Small intestine (tissue), 7 donors: Measurements from ENCODE around the gene HSPG2. TPM values are rescaled to one million over a fixed set of nuclear protein-coding genes. Genes with fewer than 3 reads are reported as not detected.

Experiments
- DNase-seq, 2 donors: peaks; one replicate each; pipeline versions ENCODE4 v3.0.0 to v3.0.0-alpha.2; 2013
- FAIRE-seq: peaks from 2 replicates; lab custom pipeline; 2012; peaks lifted over from hg19 to GRCh38; lab: Jason Lieb, UNC
- H3K27ac ChIP-seq, 3 donors: one replicate each; pipeline ENCODE4 v1.5.1; 2013; ENCODE audit warnings: low read length in 2 of 3, mild to moderate bottlenecking in 2 of 3, control low read depth in 1 of 3, inconsistent platforms in 1 of 3, low read depth in 1 of 3, moderate library complexity in 1 of 3
- H3K27me3 ChIP-seq, 3 donors: one replicate each; pipeline ENCODE4 v1.6.1; 2013; ENCODE audit warnings: low read length in 3 of 3, inconsistent platforms in 1 of 3; ENCODE audit not compliant: control insufficient read depth in 3 of 3, insufficient read depth in 3 of 3
- H3K36me3 ChIP-seq, 3 donors: one replicate each; pipeline ENCODE4 v1.6.1; 2013; ENCODE audit warnings: low read length in 3 of 3, inconsistent platforms in 1 of 3, low read depth in 1 of 3, mild to moderate bottlenecking in 1 of 3, moderate library complexity in 1 of 3; ENCODE audit not compliant: control insufficient read depth in 3 of 3, insufficient read depth in 2 of 3
- H3K4me1 ChIP-seq, 3 donors: one replicate each; pipeline ENCODE4 v1.6.1; 2013; ENCODE audit warnings: low read length in 2 of 3, inconsistent platforms in 1 of 3, low read depth in 1 of 3, mild to moderate bottlenecking in 1 of 3, moderate library complexity in 1 of 3; ENCODE audit not compliant: control insufficient read depth in 3 of 3, insufficient read depth in 2 of 3
- H3K4me3 ChIP-seq, 3 donors: one replicate each; pipeline ENCODE4 v1.5.1; 2013; ENCODE audit warnings: low read length in 3 of 3, control low read depth in 1 of 3, inconsistent platforms in 1 of 3, low read depth in 1 of 3, mild to moderate bottlenecking in 1 of 3, moderate library complexity in 1 of 3
- H3K9me3 ChIP-seq, 2 donors: one replicate each; pipeline ENCODE4 v1.6.1; 2013; ENCODE audit warnings: low read depth in 1 of 2, low read length in 1 of 2; ENCODE audit not compliant: control insufficient read depth in 2 of 2, insufficient read depth in 1 of 2
- WGBS, 3 donors: extraction: QIAGEN DNeasy Blood & Tissue Kit; methylation state at CpG; one replicate each; pipeline ENCODE4 v1.1.7; 2013; 5-methylcytosine and 5-hydroxymethylcytosine counted together
- polyA plus RNA-seq, 4 donors: library from polyadenylated mRNA; stranded (reverse) in 3 of 4; unstranded in 1 of 4; fragments of 200-250 nt in 3 of 4; fragments of 120-200 nt in 1 of 4; gene quantifications; one replicate each; pipeline versions ENCODE4 v1.2.1 to v1.2.3, GENCODE V29; 2013
- donor health status: healthy with polysubstance abuse.
- donor health status: control.
- donor health status: control.
- donor health status: Bipolar disorder and iron deficiency.
- donor health status: healthy.

HSPG2 gene
- polyA plus RNA-seq, 4 donors: 3.6 to 82.3 (median 36.3) TPM

GRCh38 chr1:21966247-21967000 is 29.3 kb upstream of the HSPG2 start:
- 88 to 91% (median 90%) methylated on average over 15 of the region's 15 CpGs for WGBS, 3 donors
- H3K27ac ChIP-seq: no peak overlapping the region
- peaks cover 0 to 4% (median 0%) of the 10 kb centered on the region in 3 donors for H3K4me1 ChIP-seq
- no peak overlapping the region for H3K4me3 ChIP-seq
- H3K9me3 ChIP-seq: no peaks in the 10 kb centered on the region
- H3K27me3 ChIP-seq: no peaks in the 10 kb centered on the region
- DNase-seq (no peak), FAIRE-seq (no peak)
- no peaks in the 10 kb centered on the region for H3K36me3 ChIP-seq

GRCh38 chr1:21963477-21964217 is 26.5 kb upstream of the HSPG2 start:
- Histone ChIP-seq H3K4me3 (no peak overlapping the region), H3K27ac (no peak overlapping the region), H3K9me3 (no peaks in the 10 kb centered on the region), H3K27me3 (no peaks in the 10 kb centered on the region), H3K4me1 (peaks cover 0 to 4% (median 0%) of the 10 kb centered on the region in 3 donors), H3K36me3 (no peaks in the 10 kb centered on the region)
- 49 to 56% (median 55%) methylated on average over 11 of the region's 11 CpGs for WGBS, 3 donors
- DNase-seq (peak; percentile 89 to 90), FAIRE-seq (no peak)

GRCh38 chr1:21961799-21962198 is 24.7 kb upstream of the HSPG2 start:
- no peaks in the 10 kb centered on the region for H3K27me3 ChIP-seq
- no peaks in the 10 kb centered on the region for H3K9me3 ChIP-seq
- FAIRE-seq: no peak
- no peak for DNase-seq
- no peaks in the 10 kb centered on the region for H3K36me3 ChIP-seq
- peaks cover 0 to 12% (median 0%) of the 10 kb centered on the region in 3 donors for H3K4me1 ChIP-seq
- 39 to 56% (median 49%) methylated on average over 2 of the region's 2 CpGs for WGBS, 3 donors
- no peak overlapping the region for H3K4me3 ChIP-seq
- H3K27ac ChIP-seq: no peak overlapping the region

GRCh38 chr1:21961337-21961736 is 24.2 kb upstream of the HSPG2 start:
- Histone ChIP-seq H3K36me3 (no peaks in the 10 kb centered on the region), H3K27me3 (no peaks in the 10 kb centered on the region), H3K27ac (no peak overlapping the region), H3K4me3 (no peak overlapping the region), H3K4me1 (peaks cover 0 to 16% (median 1%) of the 10 kb centered on the region in 3 donors), H3K9me3 (no peaks in the 10 kb centered on the region)
- FAIRE-seq: no peak
- 76 to 85% (median 82%) methylated on average over 2 of the region's 2 CpGs for WGBS, 3 donors
- DNase-seq: no peak

- Histone ChIP-seq H3K27ac (peak overlapping the region in 2 of 3 donors; percentile 37 to 47), H3K27me3 (no peaks in the 10 kb centered on the region), H3K36me3 (no peaks in the 10 kb centered on the region), H3K4me1 (peaks cover 0 to 17% (median 1%) of the 10 kb centered on the region in 3 donors), H3K4me3 (no peak overlapping the region), H3K9me3 (no peaks in the 10 kb centered on the region)
- WGBS, 3 donors: 8 to 42% (median 18%) methylated on average over 17 to 18 of the region's 18 CpGs
- FAIRE-seq (no peak), DNase-seq (peak; percentile 36 to 81)
Measured at GRCh38 chr1:21956720-21957552, 19.8 kb upstream of the HSPG2 start.

GRCh38 chr1:21955501-21956281 is 18.6 kb upstream of the HSPG2 start:
- WGBS, 3 donors: 57 to 71% (median 60%) methylated on average over 9 of the region's 9 CpGs

GRCh38 chr1:21955058-21955457 is 17.9 kb upstream of the HSPG2 start:
- no peak overlapping the region for H3K4me3 ChIP-seq
- H3K9me3 ChIP-seq: no peaks in the 10 kb centered on the region
- peaks cover 0 to 17% (median 1%) of the 10 kb centered on the region in 3 donors for H3K4me1 ChIP-seq
- H3K36me3 ChIP-seq: no peaks in the 10 kb centered on the region
- no peaks in the 10 kb centered on the region for H3K27me3 ChIP-seq
- H3K27ac ChIP-seq: peak overlapping the region in 1 of 3 donors; percentile 35
- 66 to 81% (median 72%) methylated on average over 15 to 16 of the region's 16 CpGs for WGBS, 3 donors
- DNase-seq (no peak), FAIRE-seq (no peak)

More at GRCh38 chr1:21955501-21956281, 18.6 kb upstream of the HSPG2 start:
- Histone ChIP-seq H3K9me3 (no peaks in the 10 kb centered on the region), H3K36me3 (no peaks in the 10 kb centered on the region), H3K27me3 (no peaks in the 10 kb centered on the region), H3K27ac (peak overlapping the region in 1 of 3 donors; percentile 35), H3K4me1 (peaks cover 0 to 17% (median 1%) of the 10 kb centered on the region in 3 donors), H3K4me3 (no peak overlapping the region)
- FAIRE-seq (no peak), DNase-seq (peak in 1 of 2 donors; percentile 60)
